B cell (primary cell): ENCODE data around the gene ACO2. TPM values are rescaled to one million over a fixed set of nuclear protein-coding genes. Genes with fewer than 3 reads are reported as not detected.

Source experiments
- ATAC-seq: fragments of 200-7000 bp; cut with Tn5 transposase; one replicate; pipeline ENCODE4 v1.10.0; 2021; ENCODE audit warnings: low read depth, mild to moderate bottlenecking, moderate number of reproducible peaks, moderate library complexity
- CTCF ChIA-PET: fragments of 350-600 bp; sonication (Branson Sonifier 250); formaldehyde crosslinking; loops from one replicate; lab custom pipeline; 2021; ENCODE audit warnings: antibody characterized with exemption, inconsistent platforms; lab: Charles Lee
- POLR2A ChIA-PET: fragments of 350-600 bp; sonication (Branson Sonifier 250); formaldehyde crosslinking; loops from one replicate; lab custom pipeline; 2021; ENCODE audit warnings: antibody characterized with exemption; lab: Charles Lee
- DNase-seq: peaks from one replicate; pipeline ENCODE4 v3.0.0; 2013
- H2AFZ ChIP-seq: 2 replicates; pipeline ENCODE4 v1.6.1; 2012; ENCODE audit warnings: mild to moderate bottlenecking, low read depth, low read length; ENCODE audit not compliant: insufficient read depth, poor library complexity, severe bottlenecking
- H3K27ac ChIP-seq, 2 donors: 1 replicate in 1 of 2; 2 replicates in 1 of 2; pipeline ENCODE4 v1.5.1; 2012 to 2013; ENCODE audit warnings: low read length in 2 of 2, mild to moderate bottlenecking in 2 of 2, moderate library complexity in 1 of 2
- H3K27me3 ChIP-seq, 4 experiments: fragments of 200-600 bp in 1 of 4; sonication (generic) in 1 of 4; replicated peaks in 1 of 4; 1 replicate in 2 of 4; 2 replicates in 2 of 4; pipeline versions ENCODE4 v1.6.1 to v1.7.0; 2013 to 2016; ENCODE audit warnings: low read length in 3 of 4, mild to moderate bottlenecking in 2 of 4, mixed read lengths in 1 of 4, moderate library complexity in 1 of 4; ENCODE audit not compliant: insufficient read depth in 4 of 4, control insufficient read depth in 3 of 4; ENCODE audit errors: control extremely low read depth in 1 of 4
- H3K36me3 ChIP-seq, 2 experiments: replicated peaks in 1 of 2; 1 replicate in 1 of 2; 2 replicates in 1 of 2; pipeline versions ENCODE4 v1.6.1 to v1.7.1; 2013; ENCODE audit warnings: low read length in 1 of 2; ENCODE audit not compliant: insufficient read depth in 2 of 2, control insufficient read depth in 1 of 2; ENCODE audit errors: control extremely low read depth in 1 of 2, extremely low read depth in 1 of 2
- H3K4me1 ChIP-seq, 2 donors: fragments of 200-600 bp in 1 of 2; sonication (generic) in 1 of 2; 1 replicate in 1 of 2; 2 replicates in 1 of 2; pipeline versions ENCODE4 v1.5.1 to v1.6.1; 2013 to 2017; ENCODE audit warnings: low read length in 2 of 2; ENCODE audit not compliant: control insufficient read depth in 2 of 2, insufficient read depth in 2 of 2
- H3K4me2 ChIP-seq: replicated peaks from 2 replicates; pipeline ENCODE3; 2012; ENCODE audit warnings: mild to moderate bottlenecking, low read depth, low read length; ENCODE audit not compliant: poor library complexity, severe bottlenecking
- H3K4me3 ChIP-seq, 5 experiments: fragments of 200-600 bp in 1 of 5; sonication (generic) in 1 of 5; 1 replicate in 3 of 5; 2 replicates in 2 of 5; pipeline versions ENCODE4 v1.5.1 to v1.7.0; 2011 to 2016; ENCODE audit warnings: low read length in 4 of 5, mild to moderate bottlenecking in 4 of 5, low read depth in 2 of 5, control low read depth in 1 of 5, moderate library complexity in 1 of 5; ENCODE audit not compliant: insufficient read depth in 1 of 5; ENCODE audit errors: control extremely low read depth in 1 of 5, extremely low read depth in 1 of 5
- H3K79me2 ChIP-seq: fragments of 200-600 bp; sonication (generic); one replicate; pipeline ENCODE4 v1.6.0; 2016; ENCODE audit warnings: low read length; ENCODE audit not compliant: control insufficient read depth, insufficient read depth
- H3K9ac ChIP-seq: fragments of 200-600 bp; sonication (generic); 2 replicates; pipeline ENCODE4 v1.6.1; 2017; ENCODE audit warnings: mild to moderate bottlenecking, low read length, moderate library complexity
- H3K9me3 ChIP-seq, 3 donors: one replicate each; pipeline versions ENCODE4 v1.6.1 to v1.7.1; 2013; ENCODE audit warnings: low read length in 2 of 3; ENCODE audit not compliant: control insufficient read depth in 2 of 3, insufficient read depth in 1 of 3; ENCODE audit errors: control extremely low read depth in 1 of 3
- H4K20me1 ChIP-seq: 2 replicates; pipeline ENCODE4 v1.6.0; 2012; ENCODE audit warnings: mild to moderate bottlenecking, low read length; ENCODE audit not compliant: insufficient read depth, control insufficient read depth, poor library complexity, severe bottlenecking
- H3K27ac Mint-ChIP-seq: one replicate; pipeline ENCODE4 v1.8.0; 2021; ENCODE audit warnings: mixed read lengths
- H3K27me3 Mint-ChIP-seq: one replicate; pipeline ENCODE4 v1.8.0; 2021; ENCODE audit warnings: mixed read lengths
- H3K4me1 Mint-ChIP-seq: one replicate; pipeline ENCODE4 v1.8.0; 2021; ENCODE audit warnings: mixed read lengths
- H3K4me3 Mint-ChIP-seq: one replicate; pipeline ENCODE4 v1.8.0; 2021; ENCODE audit warnings: mixed read lengths
- H3K9me3 Mint-ChIP-seq: one replicate; pipeline ENCODE4 v1.8.0; 2022; ENCODE audit warnings: mixed read lengths; ENCODE audit not compliant: insufficient read depth
- EZH2 ChIP-seq: IDR thresholded peaks from 2 replicates; pipeline ENCODE4 v1.6.1; 2012; ENCODE audit warnings: borderline replicate concordance, low read depth, mild to moderate bottlenecking, moderate library complexity, low read length; ENCODE audit not compliant: insufficient read depth, poor library complexity, severe bottlenecking
- WGBS: methylation state at CpG from one replicate; pipeline ENCODE4 v1.1.5; 2013; ENCODE audit warnings: missing lambda C conversion rate; ENCODE audit not compliant: insufficient coverage; 5-methylcytosine and 5-hydroxymethylcytosine counted together
- intact Hi-C: fragments of 100-400 bp; cut with micrococcal nuclease; formaldehyde crosslinking; loops from one replicate; pipeline ENCODE4 v1.10.0; 2022
- polyA plus RNA-seq: library from polyadenylated mRNA; depleted of rRNA; stranded (reverse); fragments of >200 nt; gene quantifications from 2 replicates; pipeline ENCODE4 v1.2.3, GENCODE V29; 2012
- total RNA-seq, 2 donors: library from RNA; stranded (reverse); fragments of 120-200 nt in 1 of 2; gene quantifications; 1 replicate in 1 of 2; 2 replicates in 1 of 2; pipeline versions ENCODE4 v1.2.3 to v1.2.4, GENCODE V29; 2013 to 2022
- TF ChIP-seq, protein P1 (sequence below): fragments of 200-600 bp; IDR thresholded peaks from one replicate; pipeline ENCODE4 v1.8.0; 2022; ENCODE audit warnings: antibody characterized with exemption, mild to moderate bottlenecking

ACO2 gene
- total and polyA plus RNA-seq, 2 donors (not counting 1 experiment from before 2014, with no cell fraction given) = 91.5 to 91.7 TPM

DNA sequence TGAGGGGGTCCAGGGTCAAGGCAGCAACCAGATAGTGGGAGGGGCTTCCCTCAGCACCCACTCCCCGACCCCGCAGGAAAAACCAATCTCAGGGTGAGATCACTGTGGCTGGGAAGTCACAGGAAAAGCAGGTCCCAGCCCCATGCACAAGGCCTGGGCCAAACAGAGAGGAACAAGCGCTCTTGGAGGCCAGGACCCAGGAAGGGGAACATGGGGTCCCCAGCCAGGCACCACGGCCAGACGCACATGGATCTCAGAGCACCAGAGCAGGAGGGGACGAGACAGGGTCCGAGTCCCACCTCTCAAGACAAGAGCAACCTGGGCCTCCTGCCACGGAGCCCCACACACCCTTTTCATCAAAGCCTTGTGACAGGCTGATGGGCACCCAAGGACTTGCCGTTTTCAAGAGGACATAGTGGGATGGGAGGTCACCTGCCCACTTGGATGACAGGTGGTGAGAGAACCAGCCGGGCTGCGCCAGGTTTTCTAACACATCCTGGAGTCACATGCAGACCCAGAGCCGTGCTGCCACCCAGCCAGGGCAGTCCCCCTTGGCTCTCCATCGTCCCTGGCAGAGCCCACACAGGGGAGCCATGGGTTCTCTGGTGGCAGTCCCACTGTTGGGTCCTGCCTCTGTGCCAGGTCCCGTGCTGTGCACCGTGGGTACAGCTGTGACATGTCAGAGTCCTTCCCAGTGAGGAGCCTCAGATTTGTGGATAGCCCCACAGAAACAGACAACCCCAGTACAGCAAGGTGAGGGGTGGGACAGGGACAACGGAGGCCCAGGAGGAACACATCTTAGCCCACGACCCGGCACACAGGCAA lies 62.2 kb downstream of the ACO2 start:
- Histone ChIP-seq H4K20me1 (peaks cover 30% of the 10 kb centered on the region), H3K79me2 (peaks cover 20% of the 10 kb centered on the region), H3K4me1 (no peaks in the 10 kb centered on the region), H3K36me3 (peaks cover 0 to 69% of the 10 kb centered on the region in 2 experiments), H3K4me2 (no peak overlapping the region), H2AFZ (no peak overlapping the region), H3K4me3 (no peak overlapping the region), H3K27me3 (no peaks in the 10 kb centered on the region), H3K27ac (no peak overlapping the region), H3K9ac (no peak overlapping the region), H3K9me3 (no peaks in the 10 kb centered on the region)
- H3K9me3 Mint-ChIP-seq = no peaks in the 10 kb centered on the region
- H3K4me3 Mint-ChIP-seq = no peak overlapping the region
- ATAC-seq (no peak), DNase-seq (no peak)
- intact Hi-C loops = no loop called here
- WGBS = 91% methylated on average over 18 of the region's 18 CpGs
- no peaks in the 10 kb centered on the region for H3K27me3 Mint-ChIP-seq
- H3K4me1 Mint-ChIP-seq = peaks cover 6% of the 10 kb centered on the region
- H3K27ac Mint-ChIP-seq = peak overlapping the region; percentile 53
- ChIA-PET CTCF (interaction anchor here (1.9 to 13.2 kb wide), 2 partner anchors 30 to 124 kb away, joined by 6 to 228 read pairs; no protein-coding TSS in a partner anchor), POLR2A (no interaction called here)
- TF ChIP-seq, protein P1, sequence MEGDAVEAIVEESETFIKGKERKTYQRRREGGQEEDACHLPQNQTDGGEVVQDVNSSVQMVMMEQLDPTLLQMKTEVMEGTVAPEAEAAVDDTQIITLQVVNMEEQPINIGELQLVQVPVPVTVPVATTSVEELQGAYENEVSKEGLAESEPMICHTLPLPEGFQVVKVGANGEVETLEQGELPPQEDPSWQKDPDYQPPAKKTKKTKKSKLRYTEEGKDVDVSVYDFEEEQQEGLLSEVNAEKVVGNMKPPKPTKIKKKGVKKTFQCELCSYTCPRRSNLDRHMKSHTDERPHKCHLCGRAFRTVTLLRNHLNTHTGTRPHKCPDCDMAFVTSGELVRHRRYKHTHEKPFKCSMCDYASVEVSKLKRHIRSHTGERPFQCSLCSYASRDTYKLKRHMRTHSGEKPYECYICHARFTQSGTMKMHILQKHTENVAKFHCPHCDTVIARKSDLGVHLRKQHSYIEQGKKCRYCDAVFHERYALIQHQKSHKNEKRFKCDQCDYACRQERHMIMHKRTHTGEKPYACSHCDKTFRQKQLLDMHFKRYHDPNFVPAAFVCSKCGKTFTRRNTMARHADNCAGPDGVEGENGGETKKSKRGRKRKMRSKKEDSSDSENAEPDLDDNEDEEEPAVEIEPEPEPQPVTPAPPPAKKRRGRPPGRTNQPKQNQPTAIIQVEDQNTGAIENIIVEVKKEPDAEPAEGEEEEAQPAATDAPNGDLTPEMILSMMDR = no peak
- TF ChIP-seq EZH2 = no peak
